ENCODE measurements around the gene LRRFIP2.
"Not testable (repeated sequence)": the region's sequence is repeated elsewhere in the genome, so short reads cannot be mapped to it uniquely, and the experiment has no call there.

- TF ChIP-seq CTCF, EZH2 (IDR thresholded peaks at IDR 0.05): not testable (repeated sequence)
Measured at GRCh38 chr3:37206041-37206440, 31.7 kb upstream of the LRRFIP2 start.
